ENCODE data around the gene LIAS.
A peak's percentile ranks its signal among the peaks of the same experiment; 100 is the strongest.

LIAS gene

GRCh38 chr4:39524161-39524957 lies 65.5 kb downstream of the LIAS start:
- in situ Hi-C loops (cut with HindIII; ENCODE audit: low sequenced_read_pairs), result no loop called here
- H3K4me3 ChIP-seq (ENCODE audit: low read depth, low read length), result no peak overlapping the region

GRCh38 chr4:39525822-39526690 lies 67.2 kb downstream of the LIAS start:
- DNase-seq (ENCODE audit: low read depth, low spot score), result peak; percentile 36
- no peak for TF ChIP-seq CTCF (IDR thresholded peaks at IDR 0.05; ENCODE audit: low read depth, low read length)
- in situ Hi-C loops (cut with HindIII; ENCODE audit: low sequenced_read_pairs), result no loop called here
- H3K4me3 ChIP-seq (ENCODE audit: low read depth, low read length), result peak overlapping the region; percentile 76

More at GRCh38 chr4:39524161-39524957, 65.5 kb downstream of the LIAS start:
- no peak for TF ChIP-seq CTCF (IDR thresholded peaks at IDR 0.05; ENCODE audit: low read depth, low read length)
- no peak for DNase-seq (ENCODE audit: low read depth, low spot score)

- peak overlapping the region; percentile 76 for H3K4me3 ChIP-seq (ENCODE audit: low read depth, low read length)
- TF ChIP-seq CTCF (IDR thresholded peaks at IDR 0.05; ENCODE audit: low read depth, low read length), result no peak
- no peak for DNase-seq (ENCODE audit: low read depth, low spot score)
- in situ Hi-C loops (cut with HindIII; ENCODE audit: low sequenced_read_pairs), result no loop called here
These were observed 68.0 kb downstream of the LIAS start for GRCh38 chr4:39526765-39527295.

GRCh38 chr4:39527296-39528060 lies 68.6 kb downstream of the LIAS start, which contains the start of gene UGDH:
TSS of gene UGDH (minus strand) at chr4:39527439. CDS start at chr4:39521512, 5,927 bp downstream.
- in situ Hi-C loops (cut with HindIII; ENCODE audit: low sequenced_read_pairs), result no loop called here
- TF ChIP-seq CTCF (IDR thresholded peaks at IDR 0.05; ENCODE audit: low read depth, low read length), result peak; percentile 2
- peak within 1 kb of the TSS; percentile 76 for H3K4me3 ChIP-seq (ENCODE audit: low read depth, low read length)
- DNase-seq (ENCODE audit: low read depth, low spot score), result peak; percentile 99

GRCh38 chr4:39528061-39528465 lies 69.2 kb downstream of the LIAS start:
- DNase-seq (ENCODE audit: low read depth, low spot score), result no peak
- peak overlapping the region; percentile 76 for H3K4me3 ChIP-seq (ENCODE audit: low read depth, low read length)
- in situ Hi-C loops (cut with HindIII; ENCODE audit: low sequenced_read_pairs), result no loop called here

More at GRCh38 chr4:39528061-39528465, 69.2 kb downstream of the LIAS start:
- TF ChIP-seq CTCF (IDR thresholded peaks at IDR 0.05; ENCODE audit: low read depth, low read length), result no peak

All from astrocyte of the spinal cord (primary cell).